HFF-Myc (cell line): ENCODE data around the gene GPR6.

ENCODE experiments used
- DNase-seq: peaks from one replicate; pipeline ENCODE4 v3.0.0-alpha.2; 2011; ENCODE audit warnings: low read depth; ENCODE audit errors: extremely low read depth
- H3K4me3 ChIP-seq: replicated peaks from 2 replicates; pipeline ENCODE4 v1.5.1; 2011; ENCODE audit warnings: low read depth, mild to moderate bottlenecking, control low read depth, low read length
- CTCF ChIP-seq: IDR thresholded peaks from 2 replicates; pipeline ENCODE4 v1.5.1; 2012; ENCODE audit warnings: mild to moderate bottlenecking, low read depth, low read length, control low read depth; ENCODE audit errors: missing control alignments

The GPR6 gene

GRCh38 chr6:109966299-109966698, 11.8 kb upstream of the GPR6 start:
- DNase-seq: no peak
- TF ChIP-seq CTCF: no peak

GRCh38 chr6:109977791-109978173, 329 bp upstream of the GPR6 start:
- DNase-seq: no peak
- no peak for TF ChIP-seq CTCF
- H3K4me3 ChIP-seq: no peak overlapping the region

More at GRCh38 chr6:109966299-109966698, 11.8 kb upstream of the GPR6 start:
- no peak overlapping the region for H3K4me3 ChIP-seq

GRCh38 chr6:109979033-109979921, 1.2 kb downstream of the GPR6 start:
- no peak for DNase-seq
- TF ChIP-seq CTCF: no peak
- H3K4me3 ChIP-seq: no peak overlapping the region

- DNase-seq: no peak
- no peak overlapping the region for H3K4me3 ChIP-seq
- no peak for TF ChIP-seq CTCF
These were observed 6.3 kb downstream of the GPR6 start for GRCh38 chr6:109984410-109984809.

GRCh38 chr6:109987196-109987595, 9.1 kb downstream of the GPR6 start:
- no peak for DNase-seq
- no peak for TF ChIP-seq CTCF
- H3K4me3 ChIP-seq: no peak overlapping the region

GRCh38 chr6:109991201-109992101, 13.3 kb downstream of the GPR6 start:
- H3K4me3 ChIP-seq: no peak overlapping the region
- no peak for DNase-seq
- TF ChIP-seq CTCF: no peak
